Chondrocyte (in vitro differentiated cells): Measurements from ENCODE around the gene ALG6. TPM values are rescaled to one million over a fixed set of nuclear protein-coding genes. Genes with fewer than 3 reads are reported as not detected.
A peak's percentile ranks its signal among the peaks of the same experiment; 100 is the strongest.

Experiments used
- DNase-seq: peaks from one replicate; pipeline ENCODE4 v3.0.0; 2021; ENCODE audit warnings: mixed read lengths, low spot score
- H3K27ac Mint-ChIP-seq: one replicate; pipeline ENCODE4 v1.8.0; 2021; ENCODE audit warnings: mild to moderate bottlenecking, moderate library complexity, mixed read lengths; ENCODE audit not compliant: unreplicated experiment
- H3K27me3 Mint-ChIP-seq: 2 replicates; pipeline ENCODE4 v1.8.0; 2021; ENCODE audit warnings: low read depth, mixed read lengths
- H3K36me3 Mint-ChIP-seq: 2 replicates; pipeline ENCODE4 v1.8.0; 2021; ENCODE audit warnings: low read depth, mixed read lengths
- H3K4me1 Mint-ChIP-seq: 2 replicates; pipeline ENCODE4 v1.8.0; 2021; ENCODE audit warnings: low read depth, mild to moderate bottlenecking, mixed read lengths
- H3K4me3 Mint-ChIP-seq: one replicate; pipeline ENCODE4 v1.8.0; 2021; ENCODE audit warnings: mild to moderate bottlenecking, moderate library complexity, mixed read lengths; ENCODE audit not compliant: unreplicated experiment
- H3K9me3 Mint-ChIP-seq: 2 replicates; pipeline ENCODE4 v1.8.0; 2021; ENCODE audit warnings: low read depth, mixed read lengths
- total RNA-seq: library from RNA; stranded (reverse); gene quantifications from 3 replicates; pipeline ENCODE4 v1.2.1, GENCODE V29; 2021
- TF ChIP-seq, protein P1 (sequence below): fragments of 200-600 bp; sonication (generic); IDR thresholded peaks from 2 replicates; pipeline ENCODE4 v1.5.0; 2021; ENCODE audit warnings: antibody characterized with exemption, mild to moderate bottlenecking, moderate library complexity

ALG6 gene
- total RNA-seq, 1 donor from 2014 or later = 8.5 TPM

DNA sequence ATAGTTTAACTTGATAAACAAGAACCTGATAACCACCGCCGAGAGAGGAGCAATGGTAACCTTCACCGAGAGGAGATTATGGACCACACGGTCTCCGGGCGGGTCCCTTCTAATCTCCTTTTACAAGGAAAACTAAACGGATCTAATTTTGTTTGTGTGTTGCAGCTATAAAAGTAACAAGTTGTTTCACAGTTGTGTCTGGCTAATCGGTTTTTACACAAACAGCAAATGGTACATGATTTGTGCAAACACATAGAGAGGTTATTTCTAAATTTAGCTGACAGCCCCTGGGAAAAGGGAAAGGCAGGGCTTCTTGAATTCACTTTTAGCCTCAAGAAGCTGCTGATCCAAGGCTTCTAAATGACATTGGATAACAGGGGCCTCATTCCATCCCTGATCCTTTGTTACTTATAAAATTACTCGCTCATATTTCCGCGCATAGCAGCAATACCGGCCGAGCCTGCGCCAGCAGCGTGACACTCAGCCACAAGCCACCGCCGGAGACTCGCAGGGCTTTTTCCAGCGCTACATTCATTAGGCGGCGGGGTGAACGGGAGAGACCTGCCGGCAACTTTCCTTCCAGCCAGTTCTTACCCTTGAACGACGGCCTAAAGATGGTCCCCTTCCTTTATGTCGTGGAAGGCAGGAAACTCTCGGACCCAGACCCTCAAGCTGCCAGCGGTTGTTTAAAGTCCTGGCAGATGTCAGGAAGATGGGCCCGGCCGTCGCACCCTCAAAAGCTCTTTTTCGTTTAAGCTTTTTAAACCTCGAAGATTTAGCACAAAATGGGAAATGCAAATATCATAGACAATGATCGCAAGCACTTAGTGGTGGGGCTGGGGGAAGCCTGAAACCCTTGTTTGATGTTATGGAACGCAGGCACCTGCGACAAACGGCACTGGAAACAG, 40.7 kb upstream of the ALG6 start:
- H3K36me3 Mint-ChIP-seq = peaks cover 9% of the 10 kb centered on the region
- TF ChIP-seq, protein P1, sequence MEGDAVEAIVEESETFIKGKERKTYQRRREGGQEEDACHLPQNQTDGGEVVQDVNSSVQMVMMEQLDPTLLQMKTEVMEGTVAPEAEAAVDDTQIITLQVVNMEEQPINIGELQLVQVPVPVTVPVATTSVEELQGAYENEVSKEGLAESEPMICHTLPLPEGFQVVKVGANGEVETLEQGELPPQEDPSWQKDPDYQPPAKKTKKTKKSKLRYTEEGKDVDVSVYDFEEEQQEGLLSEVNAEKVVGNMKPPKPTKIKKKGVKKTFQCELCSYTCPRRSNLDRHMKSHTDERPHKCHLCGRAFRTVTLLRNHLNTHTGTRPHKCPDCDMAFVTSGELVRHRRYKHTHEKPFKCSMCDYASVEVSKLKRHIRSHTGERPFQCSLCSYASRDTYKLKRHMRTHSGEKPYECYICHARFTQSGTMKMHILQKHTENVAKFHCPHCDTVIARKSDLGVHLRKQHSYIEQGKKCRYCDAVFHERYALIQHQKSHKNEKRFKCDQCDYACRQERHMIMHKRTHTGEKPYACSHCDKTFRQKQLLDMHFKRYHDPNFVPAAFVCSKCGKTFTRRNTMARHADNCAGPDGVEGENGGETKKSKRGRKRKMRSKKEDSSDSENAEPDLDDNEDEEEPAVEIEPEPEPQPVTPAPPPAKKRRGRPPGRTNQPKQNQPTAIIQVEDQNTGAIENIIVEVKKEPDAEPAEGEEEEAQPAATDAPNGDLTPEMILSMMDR = no peak
- peaks cover 69% of the 10 kb centered on the region for H3K27me3 Mint-ChIP-seq
- H3K27ac Mint-ChIP-seq = no peak overlapping the region
- H3K4me3 Mint-ChIP-seq = no peak overlapping the region
- no peak for DNase-seq
- no peaks in the 10 kb centered on the region for H3K9me3 Mint-ChIP-seq
- peaks cover 14% of the 10 kb centered on the region for H3K4me1 Mint-ChIP-seq

GRCh38 chr1:63327417-63328054, 39.9 kb upstream of the ALG6 start:
- H3K4me3 Mint-ChIP-seq = no peak overlapping the region
- no peak overlapping the region for H3K27ac Mint-ChIP-seq
- H3K9me3 Mint-ChIP-seq = no peaks in the 10 kb centered on the region
- H3K36me3 Mint-ChIP-seq = peaks cover 8% of the 10 kb centered on the region
- peaks cover 72% of the 10 kb centered on the region for H3K27me3 Mint-ChIP-seq
- TF ChIP-seq, protein P1 = peak; percentile 85
- H3K4me1 Mint-ChIP-seq = peaks cover 9% of the 10 kb centered on the region
- no peak for DNase-seq

- Mint-ChIP-seq H3K27ac (no peak overlapping the region), H3K4me3 (no peak overlapping the region), H3K27me3 (peaks cover 76% of the 10 kb centered on the region), H3K4me1 (peaks cover 9% of the 10 kb centered on the region), H3K36me3 (peaks cover 8% of the 10 kb centered on the region), H3K9me3 (no peaks in the 10 kb centered on the region)
- no peak for DNase-seq
- TF ChIP-seq, protein P1 = no peak
Observed at GRCh38 chr1:63328122-63328521, 39.3 kb upstream of the ALG6 start.

DNA sequence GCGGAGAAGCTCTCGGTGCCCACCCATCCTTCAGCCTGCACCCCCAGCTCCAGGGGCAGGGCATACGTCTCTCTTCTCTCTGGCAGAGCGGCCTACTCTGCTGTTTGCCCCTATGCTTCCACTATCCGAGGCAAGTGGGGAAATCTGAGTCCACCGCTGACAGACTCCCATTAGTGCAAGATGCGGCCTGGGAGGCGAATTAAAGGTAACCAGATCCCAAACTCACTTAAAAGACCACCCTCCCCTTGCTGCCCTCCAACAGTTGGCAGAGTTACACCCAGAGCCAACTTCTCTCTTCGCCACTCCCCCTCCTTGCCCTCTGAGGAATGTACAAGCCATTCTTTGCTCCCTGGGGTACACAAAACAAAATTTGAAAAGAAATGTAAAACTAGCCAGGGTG, 38.6 kb upstream of the ALG6 start:
- Mint-ChIP-seq H3K9me3 (no peaks in the 10 kb centered on the region), H3K4me3 (no peak overlapping the region), H3K4me1 (peaks cover 7% of the 10 kb centered on the region)

More for the DNA sequence above, 38.6 kb upstream of the ALG6 start:
- TF ChIP-seq, protein P1 = no peak
- Mint-ChIP-seq H3K27ac (no peak overlapping the region), H3K27me3 (peaks cover 77% of the 10 kb centered on the region), H3K36me3 (peaks cover 8% of the 10 kb centered on the region)
- DNase-seq = no peak
